Endothelial cell of umbilical vein (primary cell): ENCODE data around the gene KIF26B. TPM values are rescaled to one million over a fixed set of nuclear protein-coding genes. Genes with fewer than 3 reads are reported as not detected.
"Not testable (repeated sequence)": the region's sequence is repeated elsewhere in the genome, so short reads cannot be mapped to it uniquely, and the experiment has no call there.

Source experiments
- BruUV-seq: library from RNA; stranded (reverse); fragments of 400-500 nt; replicated peaks from 2 replicates; lab custom pipeline; 2021; lab: Mats Ljungman, UMichigan
- CTCF ChIA-PET: fragments of 300-600, 350-600 bp; sonication (Branson Sonifier 250); formaldehyde crosslinking; loops from one replicate; lab custom pipeline; 2021; ENCODE audit warnings: antibody characterized with exemption, inconsistent platforms; lab: Charles Lee
- POLR2A ChIA-PET: fragments of 300-600, 350-600 bp; sonication (Branson Sonifier 250); formaldehyde crosslinking; loops from one replicate; lab custom pipeline; 2021; ENCODE audit warnings: antibody characterized with exemption, inconsistent platforms; lab: Charles Lee
- DNase-seq: peaks from one replicate; pipeline ENCODE4 v3.0.0-alpha.2; 2011; ENCODE audit warnings: low read depth, low spot score
- FAIRE-seq: peaks from 2 replicates; lab custom pipeline; 2011; peaks lifted over from hg19 to GRCh38; lab: Jason Lieb, UNC
- H2AFZ ChIP-seq: 2 replicates; pipeline ENCODE4 v1.6.0; 2012; ENCODE audit warnings: low read depth, low read length, control low read depth, inconsistent platforms
- H3K27ac ChIP-seq: 2 replicates; pipeline ENCODE4 v1.5.1; 2011; ENCODE audit warnings: low read depth, mild to moderate bottlenecking, control low read depth, low read length, moderate library complexity; ENCODE audit not compliant: insufficient read depth
- H3K27me3 ChIP-seq, 2 experiments: 2 replicates each; pipeline versions ENCODE4 v1.6.0 to v1.6.1; 2011; ENCODE audit warnings: low read length in 2 of 2, mixed read lengths in 1 of 2; ENCODE audit not compliant: control insufficient read depth in 2 of 2, insufficient read depth in 2 of 2
- H3K36me3 ChIP-seq, 2 experiments: 2 replicates in 1 of 2; 3 replicates in 1 of 2; pipeline ENCODE4 v1.5.1; 2011; ENCODE audit warnings: low read length in 2 of 2, mild to moderate bottlenecking in 1 of 2, moderate library complexity in 1 of 2; ENCODE audit not compliant: control insufficient read depth in 2 of 2, insufficient read depth in 2 of 2; ENCODE audit errors: extremely low read depth in 1 of 2
- H3K4me1 ChIP-seq: 3 replicates; pipeline ENCODE4 v1.5.1; 2011; ENCODE audit warnings: mild to moderate bottlenecking, low read length; ENCODE audit not compliant: control insufficient read depth, insufficient read depth; ENCODE audit errors: extremely low read depth
- H3K4me2 ChIP-seq: 2 replicates; pipeline ENCODE4 v1.6.1; 2011; ENCODE audit warnings: low read length, control low read depth, mixed read lengths; ENCODE audit not compliant: insufficient read depth
- H3K4me3 ChIP-seq, 3 experiments: fragments of 200-600 bp in 1 of 3; sonication (generic), shearing (Covaris generic) in 1 of 3; replicated peaks in 1 of 3; 2 replicates each; pipeline ENCODE4 v1.5.1; 2011 to 2016; ENCODE audit warnings: control low read depth in 3 of 3, low read length in 3 of 3, mild to moderate bottlenecking in 2 of 3, inconsistent platforms in 1 of 3, low read depth in 1 of 3, moderate library complexity in 1 of 3; ENCODE audit not compliant: insufficient read depth in 1 of 3
- H3K79me2 ChIP-seq: 2 replicates; pipeline ENCODE4 v1.6.0; 2012; ENCODE audit warnings: low read length, inconsistent platforms; ENCODE audit not compliant: control insufficient read depth, insufficient read depth
- H3K9ac ChIP-seq: replicated peaks from 2 replicates; pipeline ENCODE3; 2011; ENCODE audit warnings: low read length, control low read depth; ENCODE audit not compliant: insufficient read depth; ENCODE audit errors: extremely low read depth
- H3K9me1 ChIP-seq: replicated peaks from 3 replicates; pipeline ENCODE4 v1.6.0; 2011; ENCODE audit warnings: mild to moderate bottlenecking, low read length; ENCODE audit not compliant: control insufficient read depth, insufficient read depth; ENCODE audit errors: extremely low read depth
- H3K9me3 ChIP-seq: replicated peaks from 2 replicates; pipeline ENCODE4 v1.5.1; 2012; ENCODE audit warnings: low read length, inconsistent platforms; ENCODE audit not compliant: control insufficient read depth, insufficient read depth
- H4K20me1 ChIP-seq: replicated peaks from 2 replicates; pipeline ENCODE3; 2011; ENCODE audit warnings: mild to moderate bottlenecking, low read length; ENCODE audit not compliant: control insufficient read depth, insufficient read depth; ENCODE audit errors: extremely low read depth
- EZH2 ChIP-seq: IDR thresholded peaks from 2 replicates; pipeline ENCODE4 v1.6.1; 2012; ENCODE audit warnings: borderline replicate concordance, low read depth, mild to moderate bottlenecking, moderate library complexity, low read length, inconsistent platforms; ENCODE audit not compliant: severe bottlenecking
- GATA2 ChIP-seq: IDR thresholded peaks from 2 replicates; pipeline ENCODE4 v1.7.0; 2011; ENCODE audit warnings: low read depth, mild to moderate bottlenecking, moderate library complexity, mixed read lengths, low read length; ENCODE audit not compliant: insufficient read length, insufficient read depth
- JUN ChIP-seq: IDR thresholded peaks from 2 replicates; pipeline ENCODE4 v1.6.1; 2011; ENCODE audit warnings: borderline replicate concordance, low read depth; ENCODE audit not compliant: insufficient read length, insufficient read depth
- MYC ChIP-seq: IDR thresholded peaks from one replicate; pipeline ENCODE4 v1.6.1; 2011; ENCODE audit warnings: mild to moderate bottlenecking, low read depth, low read length
- POLR2A ChIP-seq: IDR thresholded peaks from 2 replicates; pipeline ENCODE4 v1.6.1; 2012; ENCODE audit warnings: low read depth, mild to moderate bottlenecking, control low read depth, low read length
- dilution Hi-C: fragments of 300-500 bp; cut with MboI; formaldehyde crosslinking; loops from one replicate; pipeline ENCODE4 v1.15.0; 2019; ENCODE audit warnings: low sequenced_read_pairs; ENCODE audit not compliant: extremely low pct_ligation_motif_present
- intact Hi-C: fragments of 100-400 bp; cut with micrococcal nuclease; formaldehyde crosslinking; loops from one replicate; pipeline ENCODE4 v1.10.0; 2022
- polyA plus RNA-seq, 4 experiments: library from polyadenylated mRNA; depleted of rRNA in 3 of 4; stranded (reverse) in 3 of 4; unstranded in 1 of 4; fragments of >200 nt; gene quantifications; 2 replicates each; pipeline versions ENCODE4 v1.2.1 to v1.2.3, GENCODE V29; 2011 to 2012; ENCODE audit warnings: missing spikeins in 1 of 4
- total RNA-seq: library from RNA; stranded (reverse); gene quantifications from 2 replicates; pipeline ENCODE4 v1.2.3, GENCODE V29; 2021
- TF ChIP-seq, protein P1 (sequence below): IDR thresholded peaks from 2 replicates; pipeline ENCODE4 v1.6.1; 2011; ENCODE audit not compliant: insufficient read depth, insufficient read length
- TF ChIP-seq, protein P2 (sequence below), 2 donors: IDR thresholded peaks; 1 replicate in 1 of 2; 2 replicates in 1 of 2; pipeline ENCODE4 v1.5.1; 2011; ENCODE audit warnings: low read length in 2 of 2, mild to moderate bottlenecking in 2 of 2, moderate library complexity in 2 of 2, control low read depth in 1 of 2, inconsistent platforms in 1 of 2, low read depth in 1 of 2; ENCODE audit not compliant: insufficient read depth in 1 of 2; ENCODE audit errors: extremely low read depth in 1 of 2

The KIF26B gene
- total and polyA plus RNA-seq, 2 donors (not counting 3 experiments of a cell fraction or from before 2014, with no cell fraction given) = 0.04 to 0.49 TPM

- H3K27me3 ChIP-seq = no peaks in the 10 kb centered on the region
- no peaks in the 10 kb centered on the region for H3K36me3 ChIP-seq
- H3K4me2 ChIP-seq = no peak overlapping the region
- H3K4me1 ChIP-seq = no peaks in the 10 kb centered on the region
- no peaks in the 10 kb centered on the region for H3K79me2 ChIP-seq
- H3K4me3 ChIP-seq = no peak overlapping the region
- no peaks in the 10 kb centered on the region for H4K20me1 ChIP-seq
- H3K9me1 ChIP-seq = no peaks in the 10 kb centered on the region
- intact Hi-C loops = no loop called here
- no peak overlapping the region for H3K27ac ChIP-seq
- ChIA-PET POLR2A (no interaction called here), CTCF (no interaction called here)
- no peak overlapping the region for H3K9ac ChIP-seq
- no peak for FAIRE-seq
- H2AFZ ChIP-seq = no peak overlapping the region
- no peak for TF ChIP-seq POLR2A
- TF ChIP-seq, protein P1, sequence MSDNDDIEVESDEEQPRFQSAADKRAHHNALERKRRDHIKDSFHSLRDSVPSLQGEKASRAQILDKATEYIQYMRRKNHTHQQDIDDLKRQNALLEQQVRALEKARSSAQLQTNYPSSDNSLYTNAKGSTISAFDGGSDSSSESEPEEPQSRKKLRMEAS = no peak
- TF ChIP-seq EZH2 = no peak
- no peak for TF ChIP-seq MYC
- no peak for TF ChIP-seq JUN
- TF ChIP-seq, protein P2, sequence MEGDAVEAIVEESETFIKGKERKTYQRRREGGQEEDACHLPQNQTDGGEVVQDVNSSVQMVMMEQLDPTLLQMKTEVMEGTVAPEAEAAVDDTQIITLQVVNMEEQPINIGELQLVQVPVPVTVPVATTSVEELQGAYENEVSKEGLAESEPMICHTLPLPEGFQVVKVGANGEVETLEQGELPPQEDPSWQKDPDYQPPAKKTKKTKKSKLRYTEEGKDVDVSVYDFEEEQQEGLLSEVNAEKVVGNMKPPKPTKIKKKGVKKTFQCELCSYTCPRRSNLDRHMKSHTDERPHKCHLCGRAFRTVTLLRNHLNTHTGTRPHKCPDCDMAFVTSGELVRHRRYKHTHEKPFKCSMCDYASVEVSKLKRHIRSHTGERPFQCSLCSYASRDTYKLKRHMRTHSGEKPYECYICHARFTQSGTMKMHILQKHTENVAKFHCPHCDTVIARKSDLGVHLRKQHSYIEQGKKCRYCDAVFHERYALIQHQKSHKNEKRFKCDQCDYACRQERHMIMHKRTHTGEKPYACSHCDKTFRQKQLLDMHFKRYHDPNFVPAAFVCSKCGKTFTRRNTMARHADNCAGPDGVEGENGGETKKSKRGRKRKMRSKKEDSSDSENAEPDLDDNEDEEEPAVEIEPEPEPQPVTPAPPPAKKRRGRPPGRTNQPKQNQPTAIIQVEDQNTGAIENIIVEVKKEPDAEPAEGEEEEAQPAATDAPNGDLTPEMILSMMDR (IDR thresholded peaks at IDR 0.05; ENCODE audit: extremely low read depth in 1 of 2, insufficient read depth in 1 of 2, low read depth in 1 of 2, low read length in 2 of 2) = no peak
- TF ChIP-seq GATA2 = no peak
- no peaks in the 10 kb centered on the region for H3K9me3 ChIP-seq
- dilution Hi-C loops = no loop called here
- no TSS peak for BruUV-seq
- DNase-seq = no peak
These were observed 540.4 kb downstream of the KIF26B start for GRCh38 chr1:245695211-245695610.

DNA sequence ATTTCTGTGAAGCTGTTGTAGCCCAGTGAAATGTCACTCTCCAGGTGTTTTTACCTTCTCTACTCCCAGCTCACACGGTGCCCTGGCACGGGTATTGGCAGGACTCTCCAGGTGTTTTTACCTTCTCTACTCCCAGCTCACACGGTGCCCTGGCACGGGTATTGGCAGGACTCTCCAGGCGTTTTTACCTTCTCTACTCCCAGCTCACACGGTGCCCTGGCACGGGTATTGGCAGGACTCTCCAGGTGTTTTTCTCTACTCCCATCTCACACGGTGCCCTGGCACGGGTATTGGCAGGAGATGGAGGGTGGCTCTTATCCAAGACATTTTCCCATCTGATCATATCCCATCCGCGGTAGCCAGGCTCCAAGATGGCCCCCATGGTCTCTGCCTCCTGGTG is 540.9 kb downstream of the KIF26B start:
- H3K27me3 ChIP-seq, H3K4me3 ChIP-seq, H3K4me2 ChIP-seq, H3K9ac ChIP-seq, CTCF ChIA-PET, H3K4me1 ChIP-seq, POLR2A ChIA-PET, H2AFZ ChIP-seq, H3K9me3 ChIP-seq, intact Hi-C loops, H3K36me3 ChIP-seq, H3K27ac ChIP-seq, H3K79me2 ChIP-seq, BruUV-seq, DNase-seq, dilution Hi-C loops, H3K9me1 ChIP-seq, H4K20me1 ChIP-seq, FAIRE-seq: not testable (repeated sequence)
